ENCODE measurements around the gene CCDC33.

CCDC33 gene

GRCh38 chr15:74290645-74291044 is 54.5 kb downstream of the CCDC33 start:
- Mint-ChIP-seq H3K27ac (peak overlapping the region; percentile 92), H3K27me3 (peaks cover 28% of the 10 kb centered on the region), H3K9me3 (no peaks in the 10 kb centered on the region), H3K4me1 (peaks cover 23% of the 10 kb centered on the region), H3K4me3 (peak overlapping the region; percentile 47), H3K36me3 (ENCODE audit: low read depth) (no peaks in the 10 kb centered on the region)
- DNase-seq (no peak), ATAC-seq (peak; percentile 58)

- peaks cover 23% of the 10 kb centered on the region for H3K4me1 Mint-ChIP-seq
- ATAC-seq (peak; percentile 82), DNase-seq (peak; percentile 87)
- H3K4me3 Mint-ChIP-seq, result peak overlapping the region; percentile 47
- no peaks in the 10 kb centered on the region for H3K36me3 Mint-ChIP-seq (ENCODE audit: low read depth)
- H3K27me3 Mint-ChIP-seq, result peaks cover 31% of the 10 kb centered on the region
- H3K9me3 Mint-ChIP-seq, result no peaks in the 10 kb centered on the region
- peak overlapping the region; percentile 92 for H3K27ac Mint-ChIP-seq
These were observed 55.3 kb downstream of the CCDC33 start for GRCh38 chr15:74291101-74292071.

- ATAC-seq, result no peak
- H3K9me3 Mint-ChIP-seq, result no peaks in the 10 kb centered on the region
- H3K4me1 Mint-ChIP-seq, result peaks cover 23% of the 10 kb centered on the region
- H3K27me3 Mint-ChIP-seq, result peaks cover 23% of the 10 kb centered on the region
- no peaks in the 10 kb centered on the region for H3K36me3 Mint-ChIP-seq (ENCODE audit: low read depth)
- H3K4me3 Mint-ChIP-seq, result no peak overlapping the region
- no peak for DNase-seq
- no peak overlapping the region for H3K27ac Mint-ChIP-seq
These were observed 57.1 kb downstream of the CCDC33 start for GRCh38 chr15:74293021-74293810.

GRCh38 chr15:74294010-74294409 is 57.9 kb downstream of the CCDC33 start:
- H3K27ac Mint-ChIP-seq, result no peak overlapping the region
- peaks cover 17% of the 10 kb centered on the region for H3K27me3 Mint-ChIP-seq
- no peak for DNase-seq
- no peaks in the 10 kb centered on the region for H3K9me3 Mint-ChIP-seq
- peaks cover 23% of the 10 kb centered on the region for H3K4me1 Mint-ChIP-seq
- no peak for ATAC-seq
- no peaks in the 10 kb centered on the region for H3K36me3 Mint-ChIP-seq (ENCODE audit: low read depth)
- H3K4me3 Mint-ChIP-seq, result no peak overlapping the region

- ATAC-seq (no peak), DNase-seq (no peak)
- Mint-ChIP-seq H3K9me3 (no peaks in the 10 kb centered on the region), H3K36me3 (ENCODE audit: low read depth) (no peaks in the 10 kb centered on the region), H3K27ac (no peak overlapping the region), H3K4me3 (no peak overlapping the region), H3K27me3 (peaks cover 27% of the 10 kb centered on the region), H3K4me1 (peaks cover 12% of the 10 kb centered on the region)
These were observed 59.7 kb downstream of the CCDC33 start for GRCh38 chr15:74295800-74296199.

- Mint-ChIP-seq H3K27ac (no peak overlapping the region), H3K4me1 (no peaks in the 10 kb centered on the region), H3K36me3 (ENCODE audit: low read depth) (no peaks in the 10 kb centered on the region), H3K27me3 (peaks cover 33% of the 10 kb centered on the region), H3K9me3 (no peaks in the 10 kb centered on the region), H3K4me3 (no peak overlapping the region)
- ATAC-seq (no peak), DNase-seq (no peak)
These were observed 61.8 kb downstream of the CCDC33 start for GRCh38 chr15:74297887-74298286.

GRCh38 chr15:74300057-74300795 is 64.1 kb downstream of the CCDC33 start:
- Mint-ChIP-seq H3K27me3 (peaks cover 32% of the 10 kb centered on the region), H3K4me3 (no peak overlapping the region), H3K9me3 (no peaks in the 10 kb centered on the region), H3K4me1 (no peaks in the 10 kb centered on the region), H3K27ac (no peak overlapping the region), H3K36me3 (ENCODE audit: low read depth) (no peaks in the 10 kb centered on the region)
- no peak for DNase-seq
- ATAC-seq, result no peak

GRCh38 chr15:74301583-74302361 is 65.6 kb downstream of the CCDC33 start:
- no peak for ATAC-seq
- DNase-seq, result no peak
- H3K27ac Mint-ChIP-seq, result no peak overlapping the region
- H3K27me3 Mint-ChIP-seq, result peaks cover 33% of the 10 kb centered on the region
- no peak overlapping the region for H3K4me3 Mint-ChIP-seq
- H3K9me3 Mint-ChIP-seq, result no peaks in the 10 kb centered on the region
- no peaks in the 10 kb centered on the region for H3K36me3 Mint-ChIP-seq (ENCODE audit: low read depth)
- no peaks in the 10 kb centered on the region for H3K4me1 Mint-ChIP-seq

GRCh38 chr15:74302821-74303359 is 66.8 kb downstream of the CCDC33 start:
- Mint-ChIP-seq H3K4me1 (no peaks in the 10 kb centered on the region), H3K27ac (no peak overlapping the region), H3K9me3 (no peaks in the 10 kb centered on the region), H3K4me3 (no peak overlapping the region), H3K27me3 (peaks cover 35% of the 10 kb centered on the region), H3K36me3 (ENCODE audit: low read depth) (no peaks in the 10 kb centered on the region)
- DNase-seq (peak; percentile 59), ATAC-seq (peak; percentile 31)

GRCh38 chr15:74303741-74304309 is 67.7 kb downstream of the CCDC33 start:
- H3K27me3 Mint-ChIP-seq, result peaks cover 35% of the 10 kb centered on the region
- DNase-seq, result no peak
- no peak overlapping the region for H3K27ac Mint-ChIP-seq
- H3K4me1 Mint-ChIP-seq, result no peaks in the 10 kb centered on the region
- no peak for ATAC-seq
- no peaks in the 10 kb centered on the region for H3K36me3 Mint-ChIP-seq (ENCODE audit: low read depth)
- H3K9me3 Mint-ChIP-seq, result no peaks in the 10 kb centered on the region
- H3K4me3 Mint-ChIP-seq, result no peak overlapping the region

- H3K4me1 Mint-ChIP-seq, result no peaks in the 10 kb centered on the region
- ATAC-seq, result no peak
- H3K4me3 Mint-ChIP-seq, result no peak overlapping the region
- no peaks in the 10 kb centered on the region for H3K36me3 Mint-ChIP-seq (ENCODE audit: low read depth)
- DNase-seq, result no peak
- H3K9me3 Mint-ChIP-seq, result no peaks in the 10 kb centered on the region
- peaks cover 35% of the 10 kb centered on the region for H3K27me3 Mint-ChIP-seq
- H3K27ac Mint-ChIP-seq, result no peak overlapping the region
These were observed 68.3 kb downstream of the CCDC33 start for GRCh38 chr15:74304431-74304830.

- H3K27me3 Mint-ChIP-seq, result peaks cover 25% of the 10 kb centered on the region
- ATAC-seq (no peak), DNase-seq (no peak)
- no peaks in the 10 kb centered on the region for H3K9me3 Mint-ChIP-seq
- no peaks in the 10 kb centered on the region for H3K4me1 Mint-ChIP-seq
- no peak overlapping the region for H3K27ac Mint-ChIP-seq
- H3K4me3 Mint-ChIP-seq, result no peak overlapping the region
- H3K36me3 Mint-ChIP-seq (ENCODE audit: low read depth), result no peaks in the 10 kb centered on the region
These were observed 69.6 kb downstream of the CCDC33 start for GRCh38 chr15:74305687-74306086.

- Mint-ChIP-seq H3K4me3 (no peak overlapping the region), H3K36me3 (ENCODE audit: low read depth) (no peaks in the 10 kb centered on the region), H3K27ac (no peak overlapping the region), H3K4me1 (no peaks in the 10 kb centered on the region), H3K9me3 (no peaks in the 10 kb centered on the region), H3K27me3 (peaks cover 15% of the 10 kb centered on the region)
- ATAC-seq (no peak), DNase-seq (no peak)
These were observed 70.7 kb downstream of the CCDC33 start for GRCh38 chr15:74306781-74307217.

All from activated naive CD8-positive, alpha-beta T cell treated with anti-CD3 and anti-CD28 coated beads, Interleukin-2, amount 50 U/mL, for 24 hours (primary cell).